NT2/D1 (cell line): ENCODE measurements around the gene FAF1.
"Not testable (repeated sequence)": the region's sequence is repeated elsewhere in the genome, so short reads cannot be mapped to it uniquely, and the experiment has no call there.

Experiments used
- SUZ12 ChIP-seq: IDR thresholded peaks from 2 replicates; pipeline ENCODE4 v1.6.1; 2011; ENCODE audit not compliant: insufficient read length, insufficient read depth; ENCODE audit errors: extremely low read depth
- ZNF274 ChIP-seq: IDR thresholded peaks from 2 replicates; pipeline ENCODE4 v1.6.1; 2011; ENCODE audit warnings: mild to moderate bottlenecking, low read depth, low read length

GRCh38 chr1:50826792-50827191, 133.3 kb downstream of the FAF1 start:
- TF ChIP-seq ZNF274, SUZ12: not testable (repeated sequence)
